SK-N-MC (cell line): ENCODE results near the gene PRKG1.

Source experiments
- EZH2 ChIP-seq: fragments of 200-600 bp; sonication (generic); IDR thresholded peaks from one replicate; pipeline ENCODE4 v1.6.1; 2017; ENCODE audit warnings: antibody characterized with exemption
- POLR2AphosphoS5 ChIP-seq: IDR thresholded peaks from 2 replicates; pipeline ENCODE4 v1.6.1; 2012; ENCODE audit warnings: mild to moderate bottlenecking, low read depth, low read length, borderline replicate concordance

GRCh38 chr10:51083356-51083853 is 9.1 kb downstream of the PRKG1 start:
- TF ChIP-seq POLR2AphosphoS5, result no peak
- no peak for TF ChIP-seq EZH2
